GM19463 (cell line): ENCODE data around the gene APOL1.
"Not testable (repeated sequence)": the region's sequence is repeated elsewhere in the genome, so short reads cannot be mapped to it uniquely, and the experiment has no call there.

Experiments used
- ATAC-seq: cut with Tn5 transposase; IDR thresholded peaks from one replicate; pipeline ENCODE4 v1.9.1; 2021; ENCODE audit warnings: mild to moderate bottlenecking, moderate library complexity; ENCODE audit not compliant: unreplicated experiment

APOL1 gene

DNA sequence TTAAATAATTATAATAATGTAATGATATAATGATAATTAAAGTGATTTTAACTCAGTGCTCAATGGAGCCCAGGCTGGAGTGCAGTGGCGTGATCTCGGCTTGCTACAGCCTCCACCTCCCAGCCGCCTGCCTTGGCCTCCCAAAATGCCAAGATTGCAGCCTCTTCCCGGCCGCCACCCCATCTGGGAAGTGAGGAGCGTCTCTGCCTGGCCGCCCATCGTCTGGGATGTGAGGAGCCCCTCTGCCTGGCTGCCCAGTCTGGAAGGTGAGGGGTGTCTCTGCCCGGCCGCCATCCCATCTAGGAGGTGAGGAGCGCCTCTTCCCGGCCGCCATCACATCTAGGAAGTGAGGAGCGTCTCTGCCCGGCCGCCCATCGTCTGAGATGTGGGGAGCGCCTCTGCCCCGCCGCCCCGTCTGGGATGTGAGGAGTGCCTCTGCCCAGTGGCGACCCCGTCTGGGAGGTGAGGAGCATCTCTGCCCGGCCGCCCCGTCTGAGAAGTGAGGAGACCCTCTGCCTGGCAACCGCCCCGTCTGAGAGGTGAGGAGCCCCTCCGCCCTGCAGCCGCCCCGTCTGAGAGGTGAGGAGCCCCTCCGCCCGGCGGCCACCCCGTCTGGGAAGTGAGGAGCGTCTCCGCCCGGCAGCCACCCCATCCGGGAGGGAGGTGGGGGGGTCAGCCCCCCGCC, 37.6 kb downstream of the APOL1 start:
- ATAC-seq = not testable (repeated sequence)

DNA sequence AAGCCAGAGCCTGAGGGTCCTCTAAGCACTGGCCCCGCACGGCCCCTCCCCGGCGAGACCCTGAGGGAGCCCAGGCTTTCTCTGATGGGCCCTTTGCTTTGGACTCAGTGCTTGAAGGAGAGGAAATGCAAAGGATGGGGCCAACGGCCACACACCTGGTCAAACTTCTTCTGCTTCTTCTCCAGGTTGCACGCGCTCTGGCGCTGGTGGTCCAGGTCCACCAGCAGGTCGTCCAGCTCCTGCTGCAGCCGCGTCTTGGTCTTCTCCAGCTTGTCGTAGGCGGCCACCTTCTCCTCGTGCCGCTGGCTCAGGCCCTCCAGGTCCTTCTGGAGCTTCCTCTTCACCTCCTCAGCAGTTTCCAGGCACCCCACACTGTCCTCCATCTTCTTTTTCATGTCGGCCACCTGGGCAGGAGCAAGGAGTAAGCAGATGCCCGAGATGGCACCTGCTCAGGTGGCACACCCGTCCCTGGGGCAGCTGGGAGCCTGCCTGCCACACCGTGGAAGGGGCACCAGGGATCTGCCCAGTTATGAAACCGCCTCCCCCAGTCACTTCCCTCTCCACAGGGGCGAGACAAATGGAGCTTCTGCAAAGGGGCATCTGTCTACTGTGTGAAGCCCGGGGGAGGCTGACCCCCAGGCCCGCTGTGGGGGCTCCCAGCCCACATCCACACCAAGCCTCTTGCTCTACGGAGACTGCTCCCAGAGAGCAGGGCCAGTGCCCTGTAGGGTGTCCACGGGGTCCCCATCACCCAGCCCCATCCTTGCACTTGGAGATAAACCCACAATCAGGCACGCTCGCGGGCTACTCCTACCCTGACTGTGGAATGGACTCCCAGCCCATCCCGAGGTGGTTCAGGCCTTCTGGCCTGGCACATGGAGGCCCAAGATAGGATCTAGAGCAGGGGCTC, 39.2 kb downstream of the APOL1 start:
- no peak for ATAC-seq

DNA sequence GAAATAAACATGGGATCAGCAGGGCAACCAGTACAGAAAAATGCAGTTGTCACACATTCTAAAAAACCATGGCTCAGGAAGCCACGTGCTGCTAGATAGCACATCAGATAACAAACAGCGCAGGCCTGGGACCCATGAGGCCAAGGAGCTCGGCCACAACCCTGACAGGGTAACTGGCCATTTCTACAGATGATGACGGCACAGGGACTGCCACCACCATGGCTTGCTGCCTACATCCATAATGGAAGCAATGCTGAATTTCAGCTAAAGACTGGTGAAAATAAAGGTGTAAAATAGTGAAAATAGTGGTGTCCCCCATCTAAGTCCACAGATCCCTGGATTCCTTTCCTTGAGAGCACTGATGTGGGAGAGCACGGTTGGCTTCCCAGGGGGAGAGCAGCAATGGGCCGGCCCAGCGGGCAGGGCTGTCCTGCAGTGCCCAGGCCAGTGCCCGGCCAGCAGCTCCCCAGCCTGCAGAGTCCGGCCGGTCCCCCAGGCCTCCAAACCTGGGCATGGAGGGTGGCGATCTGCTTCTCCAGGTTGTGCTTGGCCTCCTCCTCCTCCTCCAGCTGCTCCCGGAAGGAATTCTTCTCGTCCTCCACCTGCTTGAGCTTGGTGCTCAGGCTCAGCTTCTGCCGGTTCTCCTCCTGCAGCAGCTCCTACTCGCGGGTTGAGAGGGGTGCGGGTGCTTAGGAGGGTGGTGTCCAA, 40.0 kb downstream of the APOL1 start:
- no peak for ATAC-seq

DNA sequence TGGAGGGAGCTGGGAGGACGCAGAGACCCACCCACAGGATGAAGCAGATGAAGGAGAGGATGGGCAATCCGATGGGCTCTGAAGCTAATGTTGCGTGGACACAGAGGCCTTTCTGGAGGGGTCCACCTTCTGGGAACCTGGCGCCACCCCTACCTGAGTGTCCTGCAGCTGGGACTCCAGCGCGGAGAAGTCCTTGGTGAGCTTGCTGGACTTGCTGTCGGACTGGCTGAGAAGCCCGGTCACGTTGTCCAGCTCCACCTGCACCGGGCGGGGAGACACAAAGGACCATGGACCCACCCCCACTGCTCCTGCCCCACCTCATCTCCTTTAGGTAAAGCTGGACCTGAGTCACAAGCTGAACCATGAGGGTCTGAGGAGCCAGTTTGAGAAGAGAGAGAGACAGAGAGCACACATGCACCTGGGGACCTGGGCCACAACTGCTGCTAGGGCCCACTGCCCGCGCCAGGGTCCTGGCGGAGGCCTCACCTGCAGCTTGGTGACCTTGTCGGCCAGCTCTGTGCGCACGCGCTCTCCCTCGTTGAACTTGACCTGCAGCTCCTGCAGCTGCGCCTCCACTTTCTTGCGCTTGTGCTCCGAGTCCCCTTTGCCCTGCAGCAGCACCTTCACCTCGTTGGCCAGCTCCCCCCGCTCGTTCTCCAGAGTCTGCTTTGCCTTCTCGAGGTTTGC, 40.8 kb downstream of the APOL1 start:
- no peak for ATAC-seq

DNA sequence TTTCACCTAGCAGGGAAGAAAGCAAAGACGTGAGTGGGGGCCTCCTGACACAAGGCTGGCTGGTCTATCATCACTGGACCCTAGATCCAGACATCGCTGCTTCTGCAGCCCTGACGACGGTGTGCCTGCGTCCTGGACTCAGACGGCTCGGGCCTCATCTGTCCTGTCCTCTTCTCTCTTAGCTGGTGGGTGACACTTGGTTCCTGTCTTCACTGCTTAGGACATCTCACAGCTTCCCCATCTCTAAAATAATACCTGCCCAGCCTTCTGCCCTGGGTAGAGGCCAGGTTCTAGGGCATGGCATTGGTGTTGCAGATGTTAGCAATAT, 41.3 kb downstream of the APOL1 start:
- no peak for ATAC-seq

DNA sequence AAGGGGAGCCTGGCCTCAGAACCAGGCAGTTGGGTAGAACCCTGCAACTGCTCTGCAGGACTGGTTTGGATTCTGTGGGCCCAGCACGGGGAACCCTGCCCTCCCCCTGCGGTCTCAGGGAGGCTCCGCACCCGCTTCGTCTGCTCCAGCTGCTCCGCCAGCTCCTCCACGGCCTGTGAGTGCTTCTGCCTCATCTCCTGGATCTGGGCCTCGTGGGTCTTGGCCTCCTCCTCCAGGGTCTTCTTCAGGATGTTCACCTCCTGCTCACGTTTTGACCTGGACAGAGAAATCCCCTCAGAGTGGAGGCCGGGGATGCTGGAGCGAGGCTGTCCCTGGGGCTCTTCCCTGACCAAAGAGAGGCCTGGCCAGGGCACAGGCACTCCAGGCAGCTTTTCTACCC, 41.9 kb downstream of the APOL1 start:
- no peak for ATAC-seq

DNA sequence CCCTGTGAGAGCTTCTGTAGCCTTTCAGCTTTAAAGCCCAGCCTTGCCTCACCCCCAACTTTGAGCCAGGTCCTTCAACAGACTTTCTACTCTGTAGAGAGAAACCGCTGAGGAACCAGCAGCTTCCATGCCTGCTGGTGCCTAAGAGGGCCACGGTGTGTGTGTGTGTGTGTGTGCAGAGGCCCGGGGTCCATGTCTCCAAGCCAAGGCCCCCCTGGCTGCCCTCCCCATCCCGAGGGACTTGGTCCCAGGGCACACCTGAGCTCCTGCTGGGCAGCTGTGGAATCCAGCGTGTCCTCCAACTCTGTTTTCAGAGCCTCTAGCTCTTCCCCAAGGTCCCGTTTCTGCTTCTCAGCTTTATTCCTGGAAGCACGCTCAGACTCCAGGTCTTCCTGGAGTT, 42.3 kb downstream of the APOL1 start:
- ATAC-seq = no peak

DNA sequence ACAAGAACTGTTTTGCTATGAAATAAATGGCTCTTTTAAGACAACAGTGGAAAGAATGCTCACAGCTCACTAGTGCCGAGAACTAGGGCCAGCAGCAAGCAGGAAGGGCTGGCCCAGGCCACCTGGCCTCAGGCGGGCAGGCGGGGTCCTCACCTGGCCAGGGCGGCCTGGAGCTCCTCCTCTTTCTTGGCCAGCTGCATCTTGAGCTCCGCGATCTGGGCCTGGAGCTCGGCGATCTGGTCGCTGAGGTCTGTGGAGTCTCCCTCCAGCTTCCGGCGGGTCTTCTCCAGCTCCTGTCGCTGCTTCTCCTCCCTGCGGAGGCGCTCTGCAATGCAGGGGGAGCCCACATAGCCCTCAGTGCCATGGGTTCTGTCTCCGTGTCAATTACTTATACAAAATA, 43.8 kb downstream of the APOL1 start:
- no peak for ATAC-seq

DNA sequence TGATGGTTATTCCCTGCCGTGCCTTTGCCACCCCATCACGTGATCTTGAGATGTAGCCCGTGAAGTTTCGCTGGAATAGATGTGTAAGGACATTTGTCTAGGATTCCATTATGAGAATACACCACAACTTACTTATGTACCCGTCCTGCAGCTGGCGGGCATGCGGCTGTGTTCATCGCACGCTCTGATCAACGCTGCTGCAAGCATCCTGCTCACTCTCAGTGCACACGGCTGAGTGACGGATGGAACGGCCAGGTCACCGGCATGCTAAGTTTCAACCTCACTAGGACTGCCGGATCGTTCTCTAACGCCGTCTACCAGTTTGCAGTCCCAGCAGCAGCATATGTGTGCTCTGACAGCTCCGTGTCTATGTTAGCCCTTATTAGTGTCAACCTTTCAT, 44.6 kb downstream of the APOL1 start:
- ATAC-seq = no peak

DNA sequence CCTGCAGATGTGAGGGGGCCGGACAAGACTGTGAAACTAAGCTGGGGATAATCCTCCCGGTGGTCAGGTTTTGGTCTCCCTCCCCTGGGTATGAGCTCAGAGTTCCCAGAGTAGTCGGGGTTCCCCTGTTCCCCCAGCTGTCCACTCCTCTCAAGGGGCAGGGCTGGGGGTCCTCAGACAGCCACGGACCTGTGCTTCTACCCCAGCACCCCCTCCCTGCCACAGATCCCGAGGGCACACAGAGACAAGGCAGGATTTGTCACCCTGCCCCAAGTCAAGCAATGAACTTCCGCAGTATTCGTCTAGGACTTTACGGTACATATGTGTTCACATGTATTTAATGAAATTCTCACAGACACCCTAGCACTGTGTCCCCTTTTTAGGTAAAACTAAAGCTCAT, 45.2 kb downstream of the APOL1 start:
- ATAC-seq = no peak

DNA sequence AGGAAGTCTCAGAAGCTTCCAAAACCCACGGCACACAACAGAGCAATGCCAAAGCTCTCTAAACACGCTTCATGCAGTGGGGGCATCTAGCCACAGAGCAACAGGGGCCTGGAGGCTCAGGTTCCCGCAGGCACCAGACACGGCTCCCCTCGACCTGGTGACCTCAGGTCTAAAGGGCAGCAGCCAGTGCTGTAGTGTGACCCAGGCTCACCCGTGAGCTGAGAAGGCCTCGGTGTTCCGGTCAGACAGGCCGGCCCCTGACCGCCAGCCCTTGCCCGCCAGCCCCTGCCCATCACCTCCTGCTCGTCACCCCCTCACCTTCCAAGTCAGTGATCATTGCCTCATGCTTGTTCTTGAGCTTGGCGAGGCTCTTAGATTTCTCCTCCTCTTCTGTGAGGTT, 45.7 kb downstream of the APOL1 start:
- no peak for ATAC-seq

DNA sequence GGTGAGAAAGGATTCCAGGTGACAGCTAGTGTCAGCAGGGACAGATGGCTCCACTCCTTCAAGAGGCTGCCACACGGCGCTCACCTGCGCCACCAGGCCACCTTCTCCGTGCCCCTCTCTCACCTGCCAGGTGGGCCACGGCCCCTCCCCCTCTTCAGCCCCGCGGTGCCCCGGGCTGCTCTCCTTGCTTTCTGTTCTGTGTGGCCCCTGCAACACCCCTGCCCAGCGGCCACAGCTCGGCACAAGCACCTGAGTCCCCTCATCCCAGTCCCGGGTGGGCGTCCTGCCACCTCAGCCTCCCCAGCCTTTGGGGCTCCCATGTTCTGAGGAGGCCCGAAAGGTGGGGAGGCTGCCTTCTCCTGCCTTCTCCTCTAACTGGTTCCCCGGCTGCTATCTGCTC, 46.4 kb downstream of the APOL1 start:
- no peak for ATAC-seq

DNA sequence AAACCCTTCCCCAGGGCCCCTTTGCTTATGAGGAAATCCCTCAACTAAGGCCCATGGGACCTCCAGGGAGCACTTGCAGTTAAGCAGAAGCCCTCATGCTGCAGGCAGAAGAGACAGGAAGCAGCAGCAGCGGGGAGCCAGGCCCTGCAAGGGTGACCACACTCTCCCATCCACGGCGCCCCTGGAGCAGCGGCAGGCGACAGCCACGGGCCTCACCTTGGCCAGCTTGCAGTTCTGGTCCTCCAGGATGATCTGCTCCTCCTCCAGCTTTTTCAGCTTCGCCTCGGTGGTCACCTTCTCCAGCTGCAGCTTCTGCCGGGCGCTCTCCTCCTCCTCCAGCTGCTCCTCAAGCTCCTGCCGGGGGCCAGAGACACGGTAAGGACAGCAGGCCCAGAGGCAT, 47.0 kb downstream of the APOL1 start:
- no peak for ATAC-seq

DNA sequence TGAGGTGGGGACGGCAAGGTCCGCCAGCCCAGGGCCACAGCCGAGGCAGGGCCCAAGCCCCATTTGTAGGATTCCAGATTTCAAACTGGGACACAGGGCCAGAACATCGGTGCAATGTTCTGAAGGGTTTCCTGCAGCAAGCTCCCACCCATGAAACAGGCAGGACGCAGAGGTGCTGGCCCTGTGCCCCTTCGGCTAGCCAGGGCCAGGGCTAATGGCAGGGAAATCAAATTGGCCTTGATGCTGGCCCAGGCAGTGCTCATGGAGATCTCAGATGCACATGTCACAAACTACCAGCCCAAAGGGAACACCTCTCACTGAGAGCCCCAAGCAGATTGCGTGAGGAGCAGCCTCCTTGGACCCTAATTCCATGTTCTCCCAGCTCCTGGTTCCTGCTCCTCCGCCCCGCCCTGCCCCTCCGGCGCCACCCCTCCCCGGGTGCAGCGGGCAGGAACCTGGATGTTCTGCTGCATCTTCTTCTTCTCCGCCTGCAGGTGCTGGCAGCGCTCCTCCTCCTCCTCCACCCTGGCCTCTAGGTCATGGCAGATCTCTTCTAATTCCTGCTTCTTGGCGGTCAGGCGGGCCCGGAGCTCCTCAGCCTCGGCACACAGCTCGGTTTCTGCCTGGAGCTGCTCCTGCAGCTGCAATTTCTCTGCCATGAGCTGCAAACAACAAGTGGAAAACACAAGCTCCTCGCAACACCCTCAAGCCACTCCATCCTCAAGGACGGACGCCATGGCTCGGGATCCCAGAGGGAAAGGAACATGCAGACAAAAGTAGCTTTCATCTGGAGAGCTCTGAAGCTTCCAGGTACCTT, 47.7 kb downstream of the APOL1 start:
- no peak for ATAC-seq

DNA sequence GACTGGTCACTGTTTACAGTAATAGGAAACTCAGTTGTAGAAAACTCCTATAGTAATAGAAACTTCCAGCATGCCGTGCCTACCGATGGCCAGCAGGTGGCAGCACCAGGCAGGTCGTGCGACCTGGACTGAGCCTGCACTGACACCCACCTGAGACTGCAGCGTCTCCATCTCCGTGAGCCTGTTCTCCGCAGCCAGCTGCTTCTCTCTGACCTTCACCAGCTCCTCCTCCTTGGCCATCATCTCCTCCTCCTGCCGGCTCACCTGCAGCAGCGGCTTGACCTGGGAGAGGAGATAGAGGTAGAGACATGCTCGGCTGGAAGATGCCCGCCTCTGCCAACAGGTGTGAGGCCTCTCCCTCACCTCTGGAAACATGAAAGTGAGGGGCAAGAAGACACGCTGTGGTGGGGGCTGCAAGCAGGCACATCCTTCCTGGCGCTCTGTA, 48.5 kb downstream of the APOL1 start:
- no peak for ATAC-seq

DNA sequence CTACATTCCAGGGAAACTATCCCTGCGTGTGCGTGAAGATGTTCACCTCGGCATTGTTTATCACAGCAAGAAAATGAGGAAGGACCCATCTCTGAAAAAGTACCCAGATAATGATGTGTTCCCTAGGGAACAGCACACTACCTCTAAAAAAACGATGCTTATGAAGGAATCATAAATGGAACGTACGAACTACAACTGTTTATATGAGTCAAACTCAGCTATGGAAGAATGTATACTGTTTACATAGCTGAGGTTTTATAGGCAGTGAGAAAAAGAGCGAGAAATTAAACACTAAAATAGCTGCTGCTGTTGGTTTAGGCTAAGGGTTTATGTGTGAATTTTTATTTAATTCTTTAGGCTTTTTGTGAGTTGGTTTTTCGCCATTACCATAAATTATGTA, 48.9 kb downstream of the APOL1 start:
- ATAC-seq = no peak

DNA sequence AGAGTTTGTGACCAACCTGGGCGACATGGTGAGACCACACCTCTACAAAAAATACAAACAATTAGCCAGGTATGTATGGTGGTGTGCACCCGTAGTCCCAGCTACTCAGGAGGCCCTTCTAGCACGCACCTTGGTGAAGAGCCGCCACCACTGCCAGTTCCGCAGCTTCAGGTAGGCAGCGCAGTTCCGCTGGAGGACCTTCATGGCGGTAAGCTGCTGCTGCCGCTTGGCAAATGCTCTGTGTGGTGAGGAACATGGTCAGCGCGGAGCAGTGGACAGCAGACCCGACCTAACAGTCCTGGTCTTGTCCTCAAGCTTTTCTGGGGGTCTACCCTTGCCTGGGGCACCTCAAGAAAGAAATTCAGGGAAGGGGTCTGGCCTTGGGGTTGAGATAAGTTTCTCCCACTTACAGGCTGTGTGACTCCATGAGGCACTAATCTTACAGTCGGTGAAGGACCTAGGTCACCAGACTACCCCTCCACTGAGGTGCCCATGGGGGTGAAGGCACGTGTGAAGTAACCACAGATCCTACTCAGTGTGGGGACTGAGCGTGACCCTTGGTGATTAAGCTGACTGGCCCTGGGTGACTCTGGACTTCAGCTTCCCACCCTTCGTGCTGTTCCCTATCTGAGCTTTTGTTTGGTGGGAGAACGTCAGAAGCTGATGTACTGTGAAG, 49.6 kb downstream of the APOL1 start:
- ATAC-seq = no peak

DNA sequence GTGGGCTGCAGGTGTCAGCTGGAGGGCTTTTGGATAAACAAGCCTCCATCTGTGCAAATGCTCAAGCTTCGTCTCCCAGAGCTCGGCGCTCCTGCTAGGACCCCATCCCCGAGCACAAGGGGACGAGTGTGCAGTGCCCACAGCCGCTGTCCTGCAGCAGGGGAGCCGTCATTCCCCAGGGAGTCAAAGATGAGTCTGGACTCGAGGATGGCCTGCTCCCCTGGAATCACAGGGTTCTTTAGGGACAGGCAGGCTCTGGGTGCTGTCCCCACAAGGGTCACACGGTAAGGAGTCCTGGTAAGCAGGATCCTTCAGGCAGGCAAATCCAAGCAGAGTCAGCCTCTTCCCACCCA, 50.2 kb downstream of the APOL1 start:
- no peak for ATAC-seq

DNA sequence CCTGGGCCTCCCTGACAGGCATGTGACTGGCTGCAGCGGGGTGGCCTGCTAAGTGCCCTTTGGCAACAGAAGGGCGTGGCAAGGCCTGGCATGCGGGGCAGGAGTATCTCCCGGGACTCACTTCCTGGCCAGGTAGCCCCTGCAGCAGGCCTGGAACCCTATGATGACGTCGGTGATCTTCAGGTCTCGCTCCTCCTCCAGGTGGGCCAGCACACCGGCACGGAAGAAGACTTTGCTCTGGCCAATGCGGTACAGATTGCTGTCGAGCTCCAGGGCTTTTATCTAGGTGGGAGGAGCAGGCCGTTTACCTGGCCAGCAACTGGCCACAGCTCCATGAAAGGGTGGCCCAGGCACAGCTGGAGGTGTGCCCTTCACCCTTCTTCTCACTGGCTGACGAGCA, 50.9 kb downstream of the APOL1 start:
- ATAC-seq = no peak

DNA sequence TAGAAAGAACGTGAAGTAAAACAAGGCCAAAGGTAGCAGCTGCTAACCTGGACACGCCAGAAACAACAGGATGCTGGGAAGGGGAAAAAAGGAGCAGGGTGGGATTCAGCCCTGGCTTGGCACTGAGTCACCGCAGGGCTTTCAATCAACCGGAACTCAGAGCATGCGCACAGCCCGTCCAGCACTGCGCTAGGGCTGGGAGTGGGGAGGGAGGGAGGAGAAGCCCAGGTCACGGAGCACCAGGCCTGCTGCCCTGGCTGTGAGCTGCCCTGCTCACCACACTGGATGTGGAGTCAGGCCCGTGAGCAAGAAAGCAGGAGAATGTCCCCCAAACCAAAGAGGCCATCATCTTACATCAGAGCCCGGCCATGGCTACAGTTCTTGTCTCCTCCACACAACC, 51.5 kb downstream of the APOL1 start:
- ATAC-seq = no peak
